22Rv1 (cell line): Measurements from ENCODE around the gene TK2.

Source experiments
- CTCF ChIP-seq: fragments of 450-650 bp; IDR thresholded peaks from 2 replicates; pipeline ENCODE4 v1.5.1; 2017; ENCODE audit warnings: mild to moderate bottlenecking
- ZFX ChIP-seq: fragments of 450-650 bp; IDR thresholded peaks from 2 replicates; pipeline ENCODE4 v1.6.1; 2017; ENCODE audit warnings: antibody characterized with exemption, borderline replicate concordance

GRCh38 chr16:66538910-66539309 lies 11.0 kb downstream of the TK2 start:
- TF ChIP-seq CTCF (no peak), ZFX (no peak)
